ENCODE results near the gene ARHGAP28. TPM values are rescaled to one million over a fixed set of nuclear protein-coding genes. Genes with fewer than 3 reads are reported as not detected.

ARHGAP28 gene
- total RNA-seq, 4 donors from 2014 or later: 3.6 to 7.8 (median 6.0) TPM

DNA sequence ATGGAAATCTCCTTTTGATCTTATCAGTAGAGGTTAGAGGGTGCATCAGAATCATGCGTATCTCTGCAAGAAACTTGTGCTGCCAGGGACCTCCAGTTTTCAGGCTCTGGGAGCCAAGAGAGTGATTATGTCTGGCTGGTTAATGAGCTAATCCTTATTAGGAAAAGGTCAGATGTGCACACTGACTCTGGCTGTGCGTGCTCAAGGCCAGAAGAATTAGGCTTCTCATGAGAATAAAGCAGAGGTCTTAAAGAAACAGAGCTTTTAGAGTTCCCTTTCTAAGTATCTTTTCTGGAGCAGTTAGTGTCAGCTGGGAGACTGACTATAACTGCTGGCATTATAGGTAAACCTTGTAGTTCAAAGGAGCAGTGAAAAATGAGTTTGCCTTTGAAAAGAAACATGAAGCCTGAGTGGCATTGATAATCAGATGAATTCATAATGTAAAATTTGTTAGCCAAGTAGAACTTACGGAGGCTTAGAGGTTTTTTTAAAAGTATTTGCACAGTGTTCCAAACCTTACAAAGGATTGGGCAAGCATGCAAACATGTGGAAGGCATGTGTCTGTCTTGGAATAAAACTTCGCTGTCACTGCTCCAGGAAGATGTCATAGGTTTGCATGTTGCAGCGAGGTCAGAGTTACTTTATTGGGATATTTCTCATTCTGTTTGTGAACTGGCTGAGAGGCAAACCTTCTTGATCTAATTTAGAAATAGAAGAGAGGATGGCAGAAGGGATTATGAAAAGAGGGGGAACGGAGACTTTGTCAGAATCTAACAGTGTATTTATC lies 151.7 kb downstream of the ARHGAP28 start:
- TF ChIP-seq EP300 (IDR thresholded peaks at IDR 0.05) (peak in 1 of 2 donors; percentile 79), POLR2A (IDR thresholded peaks at IDR 0.05) (no peak)
- TF ChIP-seq, protein P1, sequence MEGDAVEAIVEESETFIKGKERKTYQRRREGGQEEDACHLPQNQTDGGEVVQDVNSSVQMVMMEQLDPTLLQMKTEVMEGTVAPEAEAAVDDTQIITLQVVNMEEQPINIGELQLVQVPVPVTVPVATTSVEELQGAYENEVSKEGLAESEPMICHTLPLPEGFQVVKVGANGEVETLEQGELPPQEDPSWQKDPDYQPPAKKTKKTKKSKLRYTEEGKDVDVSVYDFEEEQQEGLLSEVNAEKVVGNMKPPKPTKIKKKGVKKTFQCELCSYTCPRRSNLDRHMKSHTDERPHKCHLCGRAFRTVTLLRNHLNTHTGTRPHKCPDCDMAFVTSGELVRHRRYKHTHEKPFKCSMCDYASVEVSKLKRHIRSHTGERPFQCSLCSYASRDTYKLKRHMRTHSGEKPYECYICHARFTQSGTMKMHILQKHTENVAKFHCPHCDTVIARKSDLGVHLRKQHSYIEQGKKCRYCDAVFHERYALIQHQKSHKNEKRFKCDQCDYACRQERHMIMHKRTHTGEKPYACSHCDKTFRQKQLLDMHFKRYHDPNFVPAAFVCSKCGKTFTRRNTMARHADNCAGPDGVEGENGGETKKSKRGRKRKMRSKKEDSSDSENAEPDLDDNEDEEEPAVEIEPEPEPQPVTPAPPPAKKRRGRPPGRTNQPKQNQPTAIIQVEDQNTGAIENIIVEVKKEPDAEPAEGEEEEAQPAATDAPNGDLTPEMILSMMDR (IDR thresholded peaks at IDR 0.05): no peak
- Histone ChIP-seq H3K4me1 (peaks cover 0 to 46% (median 0%) of the 10 kb centered on the region in 4 donors), H3K27me3 (no peaks in the 10 kb centered on the region), H3K27ac (peak overlapping the region in 1 of 4 donors; percentile 45), H3K4me3 (no peak overlapping the region), H3K9me3 (no peaks in the 10 kb centered on the region), H3K36me3 (no peaks in the 10 kb centered on the region)
- 26 to 39% methylated on average over 6 of the region's 6 CpGs for WGBS, 2 donors
- DNase-seq (ENCODE audit: low spot score in 2 of 2): peak; percentile 30 to 87

DNA sequence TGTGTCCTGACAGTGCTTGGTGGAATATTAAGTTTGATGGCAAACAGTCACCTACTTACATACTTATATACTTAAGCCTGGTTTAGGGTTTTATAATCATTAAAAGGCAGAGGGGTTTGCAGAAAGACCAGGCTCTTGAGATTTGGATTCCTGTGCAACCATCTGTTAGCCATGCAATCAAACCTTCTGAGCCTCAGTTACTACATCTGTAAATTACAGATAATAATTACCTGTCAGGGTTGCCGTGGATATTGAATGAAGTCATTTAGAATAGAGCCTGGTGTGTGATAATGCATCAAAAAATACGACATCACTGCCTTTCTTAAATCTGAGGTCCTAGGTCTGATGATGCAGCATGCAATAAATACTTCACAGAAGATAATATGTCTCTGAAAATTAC lies 152.9 kb downstream of the ARHGAP28 start:
- Histone ChIP-seq H3K4me1 (peaks cover 0 to 44% (median 0%) of the 10 kb centered on the region in 4 donors), H3K27me3 (no peaks in the 10 kb centered on the region), H3K27ac (no peak overlapping the region), H3K36me3 (no peaks in the 10 kb centered on the region), H3K9me3 (no peaks in the 10 kb centered on the region), H3K4me3 (no peak overlapping the region)
- TF ChIP-seq, protein P1 (IDR thresholded peaks at IDR 0.05): no peak
- TF ChIP-seq EP300 (IDR thresholded peaks at IDR 0.05) (no peak), POLR2A (IDR thresholded peaks at IDR 0.05) (no peak)
- 72 to 93% methylated on average over 2 of the region's 2 CpGs for WGBS, 2 donors
- no peak for DNase-seq (ENCODE audit: low spot score in 2 of 2)

DNA sequence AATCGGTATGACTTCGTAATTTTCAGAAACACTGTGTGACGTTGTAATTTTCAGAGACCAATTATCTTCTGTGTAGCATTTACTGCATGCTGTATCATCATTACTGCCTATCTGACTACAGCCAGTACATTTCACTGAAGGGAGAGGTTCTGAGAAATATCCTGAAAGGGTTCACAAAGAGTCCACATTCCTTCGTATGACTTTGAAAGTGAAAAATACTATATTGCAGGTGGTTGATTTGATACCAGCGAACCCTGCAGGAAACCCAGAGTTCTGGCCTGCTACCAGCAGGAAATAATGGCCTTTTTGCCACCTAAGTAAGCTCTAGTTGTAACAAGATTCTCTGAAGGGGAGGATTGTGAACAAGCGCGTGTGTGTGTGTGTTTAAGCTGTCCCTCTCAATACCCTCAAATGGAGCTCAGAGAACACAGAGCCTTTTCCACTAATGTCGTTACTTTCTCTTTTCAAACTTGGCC lies 155.5 kb downstream of the ARHGAP28 start:
- Histone ChIP-seq H3K27ac (peak overlapping the region in 2 of 4 donors; percentile 54 to 57), H3K4me3 (no peak overlapping the region), H3K36me3 (peaks cover 0 to 2% (median 0%) of the 10 kb centered on the region in 3 donors), H3K27me3 (no peaks in the 10 kb centered on the region), H3K4me1 (peaks cover 0 to 33% (median 0%) of the 10 kb centered on the region in 4 donors), H3K9me3 (no peaks in the 10 kb centered on the region)
- 41 to 48% methylated on average over 8 of the region's 8 CpGs for WGBS, 2 donors
- no peak for DNase-seq (ENCODE audit: low spot score in 2 of 2)
- TF ChIP-seq EP300 (IDR thresholded peaks at IDR 0.05): no peak
- TF ChIP-seq, protein P1 (IDR thresholded peaks at IDR 0.05): no peak
- no peak for TF ChIP-seq POLR2A (IDR thresholded peaks at IDR 0.05)

DNA sequence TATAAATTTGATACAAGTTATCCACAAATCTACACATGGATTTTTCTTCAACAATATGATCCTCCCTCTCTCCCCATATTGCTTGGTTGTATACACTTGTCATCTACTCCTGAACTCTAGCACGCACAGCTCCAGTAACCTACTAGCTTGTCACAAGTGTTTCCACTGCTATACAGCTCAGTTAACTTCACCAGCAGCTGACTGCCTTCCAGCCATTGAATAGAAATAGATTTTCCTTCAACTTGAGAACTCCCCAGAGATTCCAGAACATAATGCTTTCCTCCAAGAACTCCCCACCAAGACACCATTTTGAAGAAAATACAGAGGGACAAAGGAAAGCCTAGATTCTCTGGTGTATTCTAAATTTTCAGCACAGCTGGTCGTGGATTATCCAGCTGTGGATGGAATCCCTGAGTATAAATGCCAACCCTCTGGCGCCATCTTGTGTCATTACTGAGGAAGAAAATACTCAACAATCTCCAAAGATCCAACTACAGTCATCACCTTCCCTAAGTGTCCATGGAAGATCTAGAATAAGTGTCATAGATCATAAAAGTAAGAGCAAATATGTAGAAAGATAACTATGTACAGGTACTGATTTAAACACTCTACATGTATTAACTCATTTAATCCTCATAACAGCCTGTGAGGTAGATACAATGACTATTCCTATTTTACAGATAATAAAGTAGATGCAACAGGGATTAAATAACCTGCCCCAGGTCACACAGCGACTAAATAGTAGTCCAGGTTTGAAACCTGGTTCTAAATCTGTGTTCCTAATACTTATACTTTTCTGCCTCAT lies 156.7 kb downstream of the ARHGAP28 start:
- H3K4me3 ChIP-seq: no peak overlapping the region

More for the DNA sequence above, 156.7 kb downstream of the ARHGAP28 start:
- peaks cover 0 to 7% (median 0%) of the 10 kb centered on the region in 3 donors for H3K36me3 ChIP-seq
- no peaks in the 10 kb centered on the region for H3K27me3 ChIP-seq
- peak in 1 of 2 donors; percentile 78 for DNase-seq (ENCODE audit: low spot score in 2 of 2)
- no peak overlapping the region for H3K27ac ChIP-seq
- TF ChIP-seq POLR2A (IDR thresholded peaks at IDR 0.05): no peak
- TF ChIP-seq, protein P1 (IDR thresholded peaks at IDR 0.05): peak; percentile 58 to 79 (median 62)
- no peak for TF ChIP-seq EP300 (IDR thresholded peaks at IDR 0.05)
- H3K9me3 ChIP-seq: no peaks in the 10 kb centered on the region
- H3K4me1 ChIP-seq: peaks cover 0 to 22% (median 0%) of the 10 kb centered on the region in 4 donors
- 18 to 20% methylated on average over 4 of the region's 4 CpGs for WGBS, 2 donors
